K562 (cell line): ENCODE results near the gene EPHA4. TPM values are rescaled to one million over a fixed set of nuclear protein-coding genes. Genes with fewer than 3 reads are reported as not detected.

Source experiments
- ATAC-seq: fragments of 200-7000 bp; cut with Tn5 transposase; 3 replicates; pipeline ENCODE4 v1.9.1; 2020; ENCODE audit warnings: moderate library complexity
- BruUV-seq: library from RNA; stranded (reverse); fragments of 400-500 nt; replicated peaks from 2 replicates; lab custom pipeline; 2021; lab: Mats Ljungman, UMichigan
- CTCF ChIA-PET: fragments of 300-600 bp; formaldehyde crosslinking; extraction: SDS; loops from one replicate; lab custom pipeline; 2021; ENCODE audit warnings: low intra/inter-chr PET ratio; lab: Yijun Ruan, JAX
- POLR2A ChIA-PET: fragments of 300-600, 350-650 bp; sonication (Branson Sonifier 250); formaldehyde crosslinking; extraction: SDS; loops from one replicate; lab custom pipeline; 2021; ENCODE audit warnings: antibody characterized with exemption, inconsistent platforms; lab: Yijun Ruan, JAX
- DNase-seq, 4 experiments: peaks; one replicate each; pipeline versions ENCODE4 v3.0.0 to v3.0.0-alpha.2; 2011 to 2018; ENCODE audit warnings: low spot score in 3 of 4, mixed read lengths in 3 of 4; ENCODE audit errors: extremely low read depth in 1 of 4
- FAIRE-seq: peaks from 2 replicates; lab custom pipeline; 2011; peaks lifted over from hg19 to GRCh38; lab: Jason Lieb, UNC
- H2AFZ ChIP-seq: 2 replicates; pipeline ENCODE4 v1.6.0; 2011; ENCODE audit warnings: low read depth, low read length, control low read depth, inconsistent platforms
- H3K27ac ChIP-seq: fragments of 200-600 bp; 3 replicates; pipeline ENCODE4 v1.8.0; 2011; ENCODE audit warnings: low read depth, mild to moderate bottlenecking, control low read depth, inconsistent platforms, low read length, moderate library complexity, mixed read lengths; ENCODE audit errors: extremely low read depth
- H3K27me3 ChIP-seq, 2 experiments: fragments of 300-600 bp in 1 of 2; 2 replicates in 1 of 2; 3 replicates in 1 of 2; pipeline versions ENCODE4 v1.6.0 to v1.8.0; 2011; ENCODE audit warnings: inconsistent platforms in 2 of 2, low read length in 2 of 2, mild to moderate bottlenecking in 1 of 2, mixed read lengths in 1 of 2, moderate library complexity in 1 of 2; ENCODE audit not compliant: control insufficient read depth in 2 of 2, insufficient read depth in 2 of 2
- H3K36me3 ChIP-seq: fragments of 300-600 bp; 3 replicates; pipeline ENCODE4 v1.8.0; 2011; ENCODE audit warnings: mild to moderate bottlenecking, low read length, inconsistent platforms; ENCODE audit not compliant: control insufficient read depth, insufficient read depth
- H3K4me1 ChIP-seq, 2 experiments: fragments of 200-600 bp in 1 of 2; replicated peaks in 1 of 2; 2 replicates in 1 of 2; 3 replicates in 1 of 2; pipeline versions ENCODE4 v1.5.1 to v1.8.0; 2011; ENCODE audit warnings: inconsistent platforms in 2 of 2, low read length in 2 of 2, mild to moderate bottlenecking in 1 of 2, mixed read lengths in 1 of 2, moderate library complexity in 1 of 2; ENCODE audit not compliant: control insufficient read depth in 2 of 2, insufficient read depth in 2 of 2
- H3K4me2 ChIP-seq: 2 replicates; pipeline ENCODE4 v1.6.1; 2011; ENCODE audit warnings: low read length, control low read depth, inconsistent platforms, mixed read lengths; ENCODE audit not compliant: insufficient read depth
- H3K4me3 ChIP-seq: fragments of 200-600 bp; sonication (generic), shearing (Covaris generic); 2 replicates; pipeline ENCODE4 v1.5.1; 2016; ENCODE audit warnings: control low read depth, inconsistent platforms
- H3K79me2 ChIP-seq: fragments of 200-600 bp; 3 replicates; pipeline ENCODE4 v1.8.0; 2011; ENCODE audit warnings: low read length, inconsistent platforms; ENCODE audit not compliant: control insufficient read depth, insufficient read depth
- H3K9ac ChIP-seq, 2 experiments: 2 replicates each; pipeline versions ENCODE4 v1.6.0 to v1.6.1; 2011; ENCODE audit warnings: low read depth in 2 of 2, low read length in 2 of 2, control low read depth in 1 of 2, inconsistent platforms in 1 of 2, mild to moderate bottlenecking in 1 of 2, mixed read lengths in 1 of 2; ENCODE audit not compliant: insufficient read depth in 1 of 2
- H3K9me1 ChIP-seq: one replicate; pipeline ENCODE4 v1.6.0; 2011; ENCODE audit warnings: inconsistent platforms, mild to moderate bottlenecking, low read length, moderate library complexity; ENCODE audit not compliant: control insufficient read depth, insufficient read depth
- H3K9me3 ChIP-seq: replicated peaks from 2 replicates; pipeline ENCODE4 v1.5.1; 2011; ENCODE audit warnings: low read depth, low read length, inconsistent platforms; ENCODE audit not compliant: control insufficient read depth, insufficient read depth
- H4K20me1 ChIP-seq: replicated peaks from 2 replicates; pipeline ENCODE4 v1.6.1; 2011; ENCODE audit warnings: low read length, inconsistent platforms, mixed read lengths; ENCODE audit not compliant: control insufficient read depth, insufficient read depth
- EP400 ChIP-seq: fragments of 450-650 bp; IDR thresholded peaks from 2 replicates; pipeline ENCODE4 v1.6.1; 2017; ENCODE audit warnings: antibody characterized with exemption, mild to moderate bottlenecking, moderate library complexity
- HNRNPL ChIP-seq: fragments of 200-400 bp; formaldehyde crosslinking; IDR thresholded peaks from 2 replicates; pipeline ENCODE4 v1.6.1; 2017; ENCODE audit warnings: low read depth, mild to moderate bottlenecking, low read length
- MAZ ChIP-seq, 2 experiments: fragments of 450-650 bp in 1 of 2; sonication (generic) in 1 of 2; formaldehyde crosslinking; IDR thresholded peaks in 1 of 2; conservative IDR thresholded peaks in 1 of 2; 2 replicates each; pipeline versions ENCODE4 v1.4.0 to v1.5.0; 2020; ENCODE audit warnings: mild to moderate bottlenecking in 1 of 2, missing genetic modification reagents in 1 of 2
- MIER1 ChIP-seq: fragments of 450-650 bp; IDR thresholded peaks from 2 replicates; pipeline ENCODE4 v1.6.1; 2016; ENCODE audit warnings: antibody characterized with exemption, mild to moderate bottlenecking, low read depth
- MTF1 ChIP-seq: fragments of 250-450 bp; sonication (Bioruptor Pico); IDR thresholded peaks from 2 replicates; pipeline ENCODE4 v1.9.0; 2021; ENCODE audit warnings: moderate library complexity, mild to moderate bottlenecking, inconsistent platforms, borderline replicate concordance
- NCOA6 ChIP-seq: fragments of 450-650 bp; IDR thresholded peaks from 2 replicates; pipeline ENCODE4 v1.6.1; 2017; ENCODE audit warnings: mild to moderate bottlenecking
- NFE2L1 ChIP-seq: fragments of 450-650 bp; IDR thresholded peaks from 2 replicates; pipeline ENCODE4 v1.6.1; 2016; ENCODE audit warnings: missing genetic modification characterization, low read depth, mild to moderate bottlenecking, missing compliant biosample characterization, moderate library complexity, borderline replicate concordance
- NR2C1 ChIP-seq, 2 experiments: fragments of 450-650 bp; IDR thresholded peaks; 2 replicates each; pipeline ENCODE4 v1.6.1; 2017; ENCODE audit warnings: mild to moderate bottlenecking in 2 of 2, antibody characterized with exemption in 1 of 2, inconsistent platforms in 1 of 2, missing compliant biosample characterization in 1 of 2, missing genetic modification characterization in 1 of 2
- ZNF165 ChIP-seq: fragments of 250-450 bp; sonication (Bioruptor Pico); IDR thresholded peaks from 2 replicates; pipeline ENCODE4 v1.4.0; 2020; ENCODE audit warnings: borderline replicate concordance
- ZNF174 ChIP-seq: fragments of 250-450 bp; sonication (Bioruptor Pico); IDR thresholded peaks from 2 replicates; pipeline ENCODE4 v1.4.0; 2020; ENCODE audit warnings: mild to moderate bottlenecking
- ZNF253 ChIP-seq: fragments of 250-450 bp; sonication (Bioruptor Pico); conservative IDR thresholded peaks from 2 replicates; pipeline ENCODE4 v1.6.1; 2021; ENCODE audit warnings: mild to moderate bottlenecking
- ZSCAN29 ChIP-seq: fragments of 450-650 bp; IDR thresholded peaks from 2 replicates; pipeline ENCODE4 v1.6.1; 2017
- WGBS: fragments of 100-300 bp; shearing (Covaris generic); methylation state at CpG from one replicate; pipeline ENCODE4 v1.1.6; 2016; ENCODE audit warnings: low coverage, mixed read lengths; ENCODE audit not compliant: insufficient coverage; ENCODE audit errors: missing lambda C conversion rate; 5-methylcytosine and 5-hydroxymethylcytosine counted together
- in situ Hi-C: fragments of 300-500 bp; cut with MboI; formaldehyde crosslinking; loops from 4 replicates; pipeline ENCODE4 v1.15.0; 2018; ENCODE audit warnings: inconsistent platforms, mixed read lengths
- intact Hi-C: fragments of 100-400 bp; cut with micrococcal nuclease; formaldehyde crosslinking; loops from 2 replicates; pipeline ENCODE4 v1.14.2; 2022
- polyA plus RNA-seq, 8 experiments: library from polyadenylated mRNA; depleted of rRNA in 4 of 8; stranded (reverse) in 5 of 8; unstranded in 3 of 8; fragments of >200 nt; fragmentation: Nextera tagmentation in 2 of 8; fragmentation: Illumina TruSeq in 1 of 8; extraction: Ambion mirVana in 2 of 8; extraction: Trizol in 1 of 8; gene quantifications; 2 replicates each; pipeline versions ENCODE4 v1.2.1 to v1.2.3, GENCODE V29; 2011 to 2014; ENCODE audit warnings: inconsistent platforms in 1 of 8, missing spikeins in 1 of 8
- total RNA-seq, 7 experiments: library from RNA; depleted of rRNA in 6 of 7; stranded (reverse); fragments of >200 nt in 6 of 7; fragmentation: Illumina TruSeq in 2 of 7; extraction: Trizol in 2 of 7; gene quantifications; 2 replicates each; pipeline versions ENCODE4 v1.2.1 to v1.2.3, GENCODE V29; 2011 to 2021; ENCODE audit warnings: low replicate concordance in 1 of 7
- TF ChIP-seq, protein P1 (sequence below): fragments of 250-450 bp; sonication (Bioruptor Pico); IDR thresholded peaks from 2 replicates; pipeline ENCODE4 v1.4.0; 2020
- TF ChIP-seq, protein P2 (sequence below): sonication (generic); formaldehyde crosslinking; IDR thresholded peaks from 2 replicates; pipeline ENCODE4 v1.8.0; 2022; ENCODE audit warnings: mild to moderate bottlenecking, missing genetic modification reagents

EPHA4 gene
- total and polyA plus RNA-seq, 9 of the 15 experiments (the other 6 are each of a cell fraction or from before 2014, with no cell fraction given) = 0.07 to 0.09 (median 0.07) TPM; not detected in 6

DNA sequence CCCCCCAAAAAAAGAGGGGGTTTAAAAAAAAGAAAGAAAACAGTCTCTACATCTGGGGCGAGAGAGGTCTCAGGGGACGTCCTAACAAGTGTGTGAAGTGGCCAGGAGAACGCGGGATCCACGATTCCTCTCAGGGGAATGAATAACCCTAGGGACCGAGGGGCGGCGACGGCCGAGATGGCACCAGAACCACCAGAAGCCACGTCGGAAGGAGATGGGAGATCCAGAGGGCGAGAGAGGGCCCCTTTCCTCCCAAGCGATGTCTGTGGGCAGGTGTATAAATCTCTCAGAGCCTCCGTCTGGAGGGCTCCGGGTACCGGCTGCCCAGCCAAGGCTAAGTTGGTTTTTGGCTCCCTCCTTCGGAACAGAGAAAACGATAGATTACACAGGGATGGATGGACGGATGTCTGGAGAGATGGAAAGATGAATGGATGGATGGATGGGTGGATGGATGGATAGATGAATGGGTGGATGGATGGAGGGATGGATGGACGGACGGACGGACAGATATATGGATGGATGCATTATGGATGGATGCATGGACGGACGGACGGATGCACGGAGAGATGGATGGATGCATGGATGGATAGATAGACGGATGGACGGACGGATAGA is 1.7 kb downstream of the EPHA4 start:
- intact Hi-C loops = loop anchor here (5.0 kb wide), 2 partner anchors 883 to 1833 kb away; no protein-coding TSS in a partner anchor
- Histone ChIP-seq H3K4me3 (no peak overlapping the region), H3K4me1 (peaks cover 0 to 25% of the 10 kb centered on the region in 2 experiments; a peak in 1 of 5 replicates), H3K4me2 (no peak overlapping the region), H3K27me3 (no peaks in the 10 kb centered on the region; a peak in 1 of 5 replicates), H2AFZ (no peak overlapping the region), H3K79me2 (no peaks in the 10 kb centered on the region), H4K20me1 (no peaks in the 10 kb centered on the region), H3K27ac (no peak overlapping the region), H3K9me1 (no peaks in the 10 kb centered on the region), H3K36me3 (no peaks in the 10 kb centered on the region), H3K9me3 (no peaks in the 10 kb centered on the region), H3K9ac (no peak overlapping the region)
- POLR2A ChIA-PET = no interaction called here
- FAIRE-seq (no peak), ATAC-seq (no peak), DNase-seq (no peak)
- 10% methylated on average over 4 of the region's 30 CpGs for WGBS
- CTCF ChIA-PET = no interaction called here
- no TSS peak for BruUV-seq
- in situ Hi-C loops = no loop called here
- TF ChIP-seq MAZ (CRISPR knock-in tag; conservative IDR thresholded peaks at IDR 0.05 in 1 of 2, IDR thresholded peaks at IDR 0.05 in 1 of 2) (no peak), ZSCAN29 (no peak), NFE2L1 (tag) (no peak), MTF1 (CRISPR knock-in tag) (no peak), MIER1 (no peak), ZNF165 (CRISPR knock-in tag) (no peak), NR2C1 (IDR thresholded peaks at IDR 0.05) (no peak), NR2C1 (tag; IDR thresholded peaks at IDR 0.05) (no peak), HNRNPL (no peak), ZNF174 (no peak), NCOA6 (no peak), ZNF253 (CRISPR knock-in tag) (no peak), EP400 (no peak)
- TF ChIP-seq, protein P1, sequence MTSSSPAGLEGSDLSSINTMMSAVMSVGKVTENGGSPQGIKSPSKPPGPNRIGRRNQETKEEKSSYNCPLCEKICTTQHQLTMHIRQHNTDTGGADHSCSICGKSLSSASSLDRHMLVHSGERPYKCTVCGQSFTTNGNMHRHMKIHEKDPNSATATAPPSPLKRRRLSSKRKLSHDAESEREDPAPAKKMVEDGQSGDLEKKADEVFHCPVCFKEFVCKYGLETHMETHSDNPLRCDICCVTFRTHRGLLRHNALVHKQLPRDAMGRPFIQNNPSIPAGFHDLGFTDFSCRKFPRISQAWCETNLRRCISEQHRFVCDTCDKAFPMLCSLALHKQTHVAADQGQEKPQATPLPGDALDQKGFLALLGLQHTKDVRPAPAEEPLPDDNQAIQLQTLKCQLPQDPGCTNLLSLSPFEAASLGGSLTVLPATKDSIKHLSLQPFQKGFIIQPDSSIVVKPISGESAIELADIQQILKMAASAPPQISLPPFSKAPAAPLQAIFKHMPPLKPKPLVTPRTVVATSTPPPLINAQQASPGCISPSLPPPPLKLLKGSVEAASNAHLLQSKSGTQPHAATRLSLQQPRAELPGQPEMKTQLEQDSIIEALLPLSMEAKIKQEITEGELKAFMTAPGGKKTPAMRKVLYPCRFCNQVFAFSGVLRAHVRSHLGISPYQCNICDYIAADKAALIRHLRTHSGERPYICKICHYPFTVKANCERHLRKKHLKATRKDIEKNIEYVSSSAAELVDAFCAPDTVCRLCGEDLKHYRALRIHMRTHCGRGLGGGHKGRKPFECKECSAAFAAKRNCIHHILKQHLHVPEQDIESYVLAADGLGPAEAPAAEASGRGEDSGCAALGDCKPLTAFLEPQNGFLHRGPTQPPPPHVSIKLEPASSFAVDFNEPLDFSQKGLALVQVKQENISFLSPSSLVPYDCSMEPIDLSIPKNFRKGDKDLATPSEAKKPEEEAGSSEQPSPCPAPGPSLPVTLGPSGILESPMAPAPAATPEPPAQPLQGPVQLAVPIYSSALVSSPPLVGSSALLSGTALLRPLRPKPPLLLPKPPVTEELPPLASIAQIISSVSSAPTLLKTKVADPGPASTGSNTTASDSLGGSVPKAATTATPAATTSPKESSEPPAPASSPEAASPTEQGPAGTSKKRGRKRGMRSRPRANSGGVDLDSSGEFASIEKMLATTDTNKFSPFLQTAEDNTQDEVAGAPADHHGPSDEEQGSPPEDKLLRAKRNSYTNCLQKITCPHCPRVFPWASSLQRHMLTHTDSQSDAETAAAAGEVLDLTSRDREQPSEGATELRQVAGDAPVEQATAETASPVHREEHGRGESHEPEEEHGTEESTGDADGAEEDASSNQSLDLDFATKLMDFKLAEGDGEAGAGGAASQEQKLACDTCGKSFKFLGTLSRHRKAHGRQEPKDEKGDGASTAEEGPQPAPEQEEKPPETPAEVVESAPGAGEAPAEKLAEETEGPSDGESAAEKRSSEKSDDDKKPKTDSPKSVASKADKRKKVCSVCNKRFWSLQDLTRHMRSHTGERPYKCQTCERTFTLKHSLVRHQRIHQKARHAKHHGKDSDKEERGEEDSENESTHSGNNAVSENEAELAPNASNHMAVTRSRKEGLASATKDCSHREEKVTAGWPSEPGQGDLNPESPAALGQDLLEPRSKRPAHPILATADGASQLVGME = no peak
- TF ChIP-seq, protein P2, sequence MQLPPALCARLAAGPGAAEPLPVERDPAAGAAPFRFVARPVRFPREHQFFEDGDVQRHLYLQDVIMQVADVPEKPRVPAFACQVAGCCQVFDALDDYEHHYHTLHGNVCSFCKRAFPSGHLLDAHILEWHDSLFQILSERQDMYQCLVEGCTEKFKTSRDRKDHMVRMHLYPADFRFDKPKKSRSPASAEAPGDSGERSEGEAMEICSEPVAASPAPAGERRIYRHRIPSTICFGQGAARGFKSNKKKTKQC (CRISPR knock-in tag) = no peak
